8988T (cell line): ENCODE data around the gene SLC44A5.
"Not testable (repeated sequence)": the region's sequence is repeated elsewhere in the genome, so short reads cannot be mapped to it uniquely, and the experiment has no call there.

Source experiments
- DNase-seq: peaks from one replicate; pipeline ENCODE4 v3.0.0; 2011

Gene SLC44A5

GRCh38 chr1:75440274-75440673 lies 170.6 kb downstream of the SLC44A5 start:
- no peak for DNase-seq

DNA sequence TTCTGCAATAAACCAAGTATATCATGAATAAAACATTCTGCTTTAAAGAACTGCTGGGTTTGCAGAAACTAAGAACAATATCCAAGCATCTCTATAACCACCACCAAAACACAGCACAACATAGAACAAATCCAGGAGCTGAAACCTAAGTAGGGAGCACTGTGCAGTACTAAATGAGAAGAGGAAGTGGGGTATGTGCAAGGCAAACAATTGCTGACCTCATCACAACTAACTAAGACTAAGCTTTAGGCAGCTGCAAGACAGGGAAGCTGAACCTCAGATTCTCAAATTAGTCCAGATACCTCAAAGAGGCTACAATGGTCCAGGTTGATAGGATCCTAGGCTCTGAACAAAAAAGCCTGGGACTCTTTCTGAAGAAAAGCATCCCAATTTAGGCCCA lies 172.6 kb downstream of the SLC44A5 start:
- DNase-seq: no peak

GRCh38 chr1:75431843-75432242 lies 179.1 kb downstream of the SLC44A5 start:
- no peak for DNase-seq

- DNase-seq: no peak
These were observed 180.4 kb downstream of the SLC44A5 start for GRCh38 chr1:75430526-75430925.

- no peak for DNase-seq
These were observed 184.2 kb downstream of the SLC44A5 start for GRCh38 chr1:75426688-75427087.

GRCh38 chr1:75425001-75425650 lies 185.8 kb downstream of the SLC44A5 start:
- DNase-seq: no peak

GRCh38 chr1:75423616-75424015 lies 187.3 kb downstream of the SLC44A5 start:
- DNase-seq: no peak

DNA sequence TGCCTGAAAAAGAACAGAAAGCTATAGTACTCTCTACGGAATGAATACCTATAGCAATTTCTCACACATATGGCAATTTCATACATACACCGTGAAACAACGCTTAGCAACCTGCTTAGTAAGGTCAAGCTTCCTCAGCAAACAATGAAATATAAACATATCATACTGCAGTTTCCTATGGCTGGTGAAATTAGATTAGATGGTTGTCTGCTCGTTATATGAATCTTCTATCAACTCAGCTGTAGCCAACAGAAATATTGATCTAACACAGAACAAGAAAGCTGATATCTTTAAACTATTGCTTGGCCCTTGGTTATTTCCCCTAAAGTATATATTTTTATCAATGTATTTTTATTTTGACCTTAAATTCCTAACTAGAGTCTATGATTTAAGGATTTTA lies 187.8 kb downstream of the SLC44A5 start:
- no peak for DNase-seq

DNA sequence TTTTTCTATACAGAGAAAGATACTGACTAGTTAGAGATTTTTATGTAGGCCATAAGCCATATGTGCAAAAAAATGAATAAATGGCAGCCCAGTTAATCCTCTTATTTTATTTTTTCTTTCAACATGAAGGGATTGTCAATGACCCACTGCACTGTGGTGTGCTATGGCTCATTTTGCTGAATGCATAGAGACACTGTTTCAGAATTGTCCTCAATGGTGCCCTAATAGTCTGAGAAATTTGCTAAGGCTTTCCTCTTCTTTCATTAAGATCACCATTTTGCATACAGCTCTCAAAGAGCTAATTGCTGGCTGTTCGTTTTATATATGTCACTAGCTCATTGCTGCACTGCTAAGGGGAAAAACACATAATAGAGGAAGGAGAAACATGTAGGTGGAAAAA lies 189.5 kb downstream of the SLC44A5 start:
- no peak for DNase-seq

DNA sequence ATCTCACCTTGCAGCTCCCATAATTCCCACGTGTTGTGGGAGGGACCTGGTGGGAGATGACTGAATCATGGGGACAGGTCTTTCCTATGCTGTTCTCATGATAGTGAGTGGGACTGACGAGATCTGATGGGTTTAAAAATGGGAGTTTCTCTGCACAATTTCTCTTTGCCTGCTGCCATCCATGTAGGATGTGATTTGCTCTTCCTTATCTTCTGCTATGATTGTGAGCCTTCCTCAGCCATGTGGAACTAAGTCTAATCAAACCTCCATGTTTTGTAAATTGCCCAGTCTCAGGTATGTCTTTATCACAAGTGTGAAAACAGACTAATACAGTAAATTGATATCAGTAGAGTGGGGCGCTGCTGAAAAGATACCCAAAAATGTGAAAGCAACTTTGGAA lies 195.7 kb downstream of the SLC44A5 start:
- DNase-seq: no peak

DNA sequence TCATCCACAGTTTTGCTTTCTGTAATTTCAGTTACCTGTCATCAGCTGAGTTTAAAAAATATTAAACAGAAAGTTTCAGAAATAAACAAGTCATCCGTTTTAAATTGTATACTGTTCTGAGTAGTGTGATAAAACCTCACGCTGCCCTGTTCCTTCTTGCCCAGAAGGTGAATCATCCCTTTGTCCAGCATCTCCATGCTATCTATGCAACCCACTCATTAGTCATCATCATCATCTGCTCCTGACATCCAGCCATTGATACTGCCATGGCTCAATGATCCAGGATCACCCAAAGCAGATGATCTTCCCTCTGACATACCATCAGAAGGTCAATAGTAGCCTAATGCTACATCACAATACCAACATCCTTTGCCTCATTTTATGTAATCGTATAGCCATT lies 198.3 kb downstream of the SLC44A5 start:
- DNase-seq: no peak

DNA sequence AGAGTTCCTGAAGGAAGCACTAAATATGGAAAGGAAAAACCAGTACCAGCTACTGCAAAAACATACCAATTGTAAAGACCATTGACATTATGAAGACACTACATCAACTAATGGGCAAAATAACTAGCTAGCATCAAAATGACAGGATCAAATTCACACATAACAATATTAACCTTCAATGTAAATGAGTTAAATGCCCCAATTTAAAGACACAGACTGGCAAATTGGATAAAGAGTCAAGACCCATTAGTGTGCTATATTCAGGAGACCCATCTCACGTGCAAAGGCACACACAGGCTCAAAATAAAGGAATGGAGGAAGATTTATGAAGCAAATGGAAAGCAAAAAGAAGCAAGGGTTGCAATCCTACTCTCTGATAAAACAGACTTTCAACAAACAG lies 206.2 kb downstream of the SLC44A5 start:
- DNase-seq: not testable (repeated sequence)

GRCh38 chr1:75403147-75403646 lies 207.7 kb downstream of the SLC44A5 start:
- DNase-seq: not testable (repeated sequence)

- no peak for DNase-seq
These were observed 210.2 kb downstream of the SLC44A5 start for GRCh38 chr1:75400716-75401115.

- DNase-seq: no peak
These were observed 214.2 kb downstream of the SLC44A5 start for GRCh38 chr1:75396745-75397144.

DNA sequence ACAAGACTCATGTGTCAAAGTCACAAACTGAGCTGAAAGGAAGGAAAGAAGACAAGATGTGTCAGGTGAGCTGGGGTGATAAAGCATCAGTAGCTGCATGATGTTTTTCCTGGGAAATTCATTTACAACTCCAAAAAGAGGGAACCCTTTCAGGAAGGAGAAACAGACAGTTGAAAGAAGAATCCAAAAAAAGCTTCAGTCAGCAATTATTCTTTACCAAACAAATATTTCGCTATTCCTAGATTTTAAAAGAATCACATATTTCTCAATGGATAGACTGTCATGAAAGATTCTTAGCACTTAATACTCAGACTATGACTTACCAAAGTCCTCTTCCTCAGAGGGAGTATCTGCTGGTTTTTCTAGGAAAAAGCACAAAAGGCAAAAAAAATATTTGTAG lies 214.7 kb downstream of the SLC44A5 start:
- no peak for DNase-seq

DNA sequence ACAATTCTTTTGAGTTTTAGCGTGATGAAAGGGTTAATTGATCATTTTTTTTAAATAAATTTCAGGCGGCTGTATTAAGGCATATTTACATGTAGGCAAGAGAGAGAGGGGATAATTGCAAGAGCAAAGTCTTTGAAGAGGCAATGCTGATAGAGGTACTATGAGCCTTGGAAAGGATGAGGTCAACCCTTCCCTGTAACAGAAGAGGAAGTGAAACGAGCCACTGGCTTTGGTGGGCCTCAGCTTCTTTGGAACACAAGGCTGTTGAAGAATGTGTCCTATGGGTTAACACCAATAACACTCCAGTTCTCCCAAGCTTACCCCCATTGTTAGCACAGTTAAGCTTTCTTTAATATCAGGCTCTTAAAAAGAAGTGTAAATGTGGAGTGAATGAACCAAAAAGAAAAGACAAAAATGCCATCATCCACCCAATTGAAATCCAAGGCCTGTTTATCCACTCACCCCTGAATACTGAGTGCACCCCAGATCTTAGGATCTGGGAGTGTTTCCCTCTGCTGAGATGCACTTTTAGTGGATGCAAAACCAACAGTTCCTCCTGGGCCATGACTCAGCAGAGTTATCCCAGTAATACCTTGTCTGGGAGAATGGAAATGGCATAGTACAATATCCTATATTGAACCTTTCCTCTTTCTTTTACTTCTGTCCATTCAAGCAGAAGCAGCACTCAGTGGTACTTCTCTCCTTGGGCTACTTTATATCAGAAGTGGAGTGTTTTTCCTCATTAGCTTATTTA lies 216.4 kb downstream of the SLC44A5 start:
- DNase-seq: no peak

GRCh38 chr1:75392278-75392677 lies 218.6 kb downstream of the SLC44A5 start:
- no peak for DNase-seq

DNA sequence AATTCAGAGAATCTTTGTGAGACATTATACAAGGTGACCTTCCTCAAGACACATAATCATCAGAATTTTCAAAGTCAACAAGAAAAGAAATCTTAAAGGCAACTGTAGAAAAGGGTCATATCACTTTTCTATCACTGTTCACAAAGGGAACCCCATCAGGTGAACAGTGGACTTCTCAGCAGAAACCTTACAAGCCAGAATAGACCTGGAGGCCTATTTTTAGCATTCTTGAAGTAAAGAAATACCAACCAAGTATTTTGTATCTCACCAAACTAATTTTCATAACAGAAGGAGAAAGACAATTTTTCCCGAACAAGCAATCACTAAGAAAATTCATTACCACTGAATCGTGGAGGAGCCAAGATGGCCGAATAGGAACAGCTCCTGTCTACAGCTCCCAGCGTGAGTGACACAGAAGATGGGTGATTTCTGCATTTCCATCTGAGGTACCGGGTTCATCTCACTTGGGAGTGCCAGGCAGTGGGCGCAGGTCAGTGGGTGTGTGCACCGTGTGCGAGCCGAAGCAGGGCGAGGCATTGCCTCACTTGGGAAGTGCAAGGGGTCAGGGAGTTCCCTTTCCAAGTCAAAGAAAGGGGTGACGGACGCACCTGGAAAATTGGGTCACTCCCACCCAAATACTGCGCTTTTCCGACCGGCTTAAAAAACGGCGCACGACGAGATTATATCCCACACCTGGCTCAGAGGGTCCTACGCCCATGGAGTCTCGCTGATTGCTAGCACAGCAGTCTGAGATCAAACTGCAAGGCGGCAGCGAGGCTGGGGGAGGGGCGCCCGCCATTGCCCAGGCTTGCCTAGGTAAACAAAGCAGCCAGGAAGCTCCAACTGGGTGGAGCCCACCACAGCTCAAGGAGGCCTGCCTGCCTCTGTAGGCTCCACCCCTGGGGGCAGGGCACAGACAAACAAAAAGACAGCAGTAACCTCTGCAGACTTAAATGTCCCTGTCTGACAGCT lies 235.2 kb downstream of the SLC44A5 start:
- DNase-seq: not testable (repeated sequence)

- no peak for DNase-seq
These were observed 237.3 kb downstream of the SLC44A5 start for GRCh38 chr1:75373542-75374159.

DNA sequence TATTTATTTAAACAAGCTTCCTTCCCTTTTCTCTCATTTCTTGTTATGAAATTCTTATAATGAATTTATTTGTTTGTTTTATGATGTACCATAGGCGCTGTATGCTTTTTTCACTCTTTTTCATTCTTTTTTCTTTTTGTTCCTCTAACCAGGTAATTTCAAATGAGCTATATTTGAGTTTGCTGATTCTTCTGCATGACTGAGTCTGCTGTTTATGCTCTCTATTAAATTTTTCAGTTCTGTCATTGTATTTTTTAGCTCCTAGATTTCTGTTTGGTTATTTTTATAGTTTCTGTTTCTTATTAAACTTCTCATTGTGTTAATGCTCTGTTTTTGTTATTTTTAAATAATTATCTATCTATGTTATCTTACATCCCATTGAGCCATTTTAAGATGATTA lies 244.3 kb downstream of the SLC44A5 start:
- no peak for DNase-seq

GRCh38 chr1:75361260-75361659 lies 249.7 kb downstream of the SLC44A5 start:
- DNase-seq: no peak

GRCh38 chr1:75354267-75354666 lies 256.6 kb downstream of the SLC44A5 start:
- not testable (repeated sequence) for DNase-seq
